HepG2 (cell line): ENCODE results near the gene PXMP4. TPM values are rescaled to one million over a fixed set of nuclear protein-coding genes. Genes with fewer than 3 reads are reported as not detected.

ENCODE experiments used
- ATF5 ChIP-seq: sonication (generic); formaldehyde crosslinking; IDR thresholded peaks from 2 replicates; pipeline ENCODE4 v1.4.0; 2020; ENCODE audit warnings: mild to moderate bottlenecking, low read depth, missing genetic modification reagents
- BCL3 ChIP-seq: sonication (generic); formaldehyde crosslinking; IDR thresholded peaks from 2 replicates; pipeline ENCODE4 v1.5.1; 2020; ENCODE audit warnings: mild to moderate bottlenecking, missing genetic modification reagents, moderate library complexity
- E2F1 ChIP-seq: sonication (generic); formaldehyde crosslinking; IDR thresholded peaks from 2 replicates; pipeline ENCODE4 v1.5.0; 2020; ENCODE audit warnings: missing genetic modification reagents
- HHEX ChIP-seq: IDR thresholded peaks from 2 replicates; pipeline ENCODE4 v1.6.1; 2016; ENCODE audit warnings: control low read depth
- HNF1B ChIP-seq: sonication (generic); formaldehyde crosslinking; IDR thresholded peaks from 2 replicates; pipeline ENCODE4 v1.5.1; 2020; ENCODE audit warnings: mild to moderate bottlenecking, moderate library complexity, missing genetic modification reagents
- MTF1 ChIP-seq: sonication (generic); formaldehyde crosslinking; IDR thresholded peaks from 2 replicates; pipeline ENCODE4 v1.5.0; 2020; ENCODE audit warnings: missing genetic modification reagents
- SMAD9 ChIP-seq: sonication (generic); formaldehyde crosslinking; IDR thresholded peaks from 2 replicates; pipeline ENCODE4 v1.5.1; 2020; ENCODE audit warnings: mild to moderate bottlenecking, missing genetic modification reagents
- ZBTB10 ChIP-seq: sonication (generic); formaldehyde crosslinking; IDR thresholded peaks from 2 replicates; pipeline ENCODE4 v1.4.0; 2020; ENCODE audit warnings: missing genetic modification reagents, borderline replicate concordance
- ZEB1 ChIP-seq: IDR thresholded peaks from 2 replicates; pipeline ENCODE4 v1.6.1; 2012; ENCODE audit warnings: mild to moderate bottlenecking, low read depth, inconsistent platforms; ENCODE audit not compliant: insufficient replicate concordance
- ZNF512B ChIP-seq: sonication (generic); formaldehyde crosslinking; IDR thresholded peaks from 2 replicates; pipeline ENCODE4 v1.5.1; 2020; ENCODE audit warnings: missing genetic modification reagents, mild to moderate bottlenecking, borderline replicate concordance
- polyA plus RNA-seq, 8 experiments: library from polyadenylated mRNA; depleted of rRNA in 3 of 8; stranded (reverse) in 7 of 8; unstranded in 1 of 8; fragments of >200 nt; fragmentation: Illumina TruSeq in 4 of 8; extraction: Trizol in 4 of 8; gene quantifications; 2 replicates each; pipeline versions ENCODE4 v1.2.1 to v1.2.3, GENCODE V29; 2011 to 2016; ENCODE audit warnings: low read depth in 4 of 8, missing spikeins in 1 of 8, mixed read lengths in 1 of 8; ENCODE audit not compliant: insufficient read depth in 1 of 8
- total RNA-seq, 5 experiments: library from RNA; depleted of rRNA; stranded (reverse); fragments of >200 nt; fragmentation: Illumina TruSeq; extraction: Trizol; gene quantifications; 2 replicates each; pipeline ENCODE4 v1.2.3, GENCODE V29; 2016; ENCODE audit warnings: low read depth in 1 of 5

The PXMP4 gene
- total and polyA plus RNA-seq, 2 of the 13 experiments (the other 11 are each of a cell fraction or from before 2014, with no cell fraction given) = not detected

- peak; percentile 90 for TF ChIP-seq ZBTB10
- no peak for TF ChIP-seq SMAD9 (CRISPR knock-in tag)
- TF ChIP-seq HNF1B (CRISPR knock-in tag) = 0 out of 2 replicates have a peak, but pooled peaks have one; percentile 22
- no peak for TF ChIP-seq HHEX (CRISPR knock-in tag)
- TF ChIP-seq E2F1 = no peak; the same call in 1 of the 2 replicates
- no peak for TF ChIP-seq ZEB1
- no peak; the same call in 1 of the 2 replicates for TF ChIP-seq BCL3 (CRISPR knock-in tag)
- no peak; the same call in 1 of the 2 replicates for TF ChIP-seq ATF5 (CRISPR knock-in tag)
- TF ChIP-seq ZNF512B = 0 out of 2 replicates have a peak, but pooled peaks have one; percentile 50
- 0 out of 2 replicates have a peak, but pooled peaks have one; percentile 47 for TF ChIP-seq MTF1 (CRISPR knock-in tag)
Measured at GRCh38 chr20:33685328-33686099, 34.6 kb downstream of the PXMP4 start (continued).
